PC-3 (cell line): Measurements from ENCODE around the gene ADGRD1. TPM values are rescaled to one million over a fixed set of nuclear protein-coding genes. Genes with fewer than 3 reads are reported as not detected.

Experiments used
- ATAC-seq: fragments of 200-7000 bp; cut with Tn5 transposase; 2 replicates; pipeline ENCODE4 v1.9.1; 2020; ENCODE audit warnings: mild to moderate bottlenecking, moderate library complexity
- BruUV-seq: library from RNA; stranded (reverse); fragments of 400-500 nt; replicated peaks from 2 replicates; lab custom pipeline; 2021; lab: Mats Ljungman, UMichigan
- CTCF ChIA-PET: fragments of 300-600 bp; sonication (Branson Sonifier 250); formaldehyde crosslinking; loops from one replicate; lab custom pipeline; 2022; ENCODE audit warnings: antibody characterized with exemption; lab: Charles Lee
- POLR2A ChIA-PET: fragments of 300-600 bp; sonication (Branson Sonifier 250); formaldehyde crosslinking; loops from one replicate; lab custom pipeline; 2022; ENCODE audit warnings: antibody characterized with exemption; ENCODE audit not compliant: unreplicated experiment; lab: Charles Lee
- DNase-seq: peaks from one replicate; pipeline ENCODE4 v3.0.0-alpha.2; 2015
- H2AFZ ChIP-seq: fragments of 300-600 bp; sonication (generic); 2 replicates; pipeline ENCODE4 v1.6.0; 2016; ENCODE audit warnings: antibody characterized with exemption, low read length
- H3F3A ChIP-seq: fragments of 300-600 bp; sonication (generic); one replicate; pipeline ENCODE4 v1.6.0; 2017; ENCODE audit warnings: antibody characterized with exemption, low read length, control low read depth, mild to moderate bottlenecking; ENCODE audit not compliant: unreplicated experiment
- H3K27ac ChIP-seq: fragments of 300-600 bp; sonication (generic); 2 replicates; pipeline ENCODE4 v1.5.1; 2016; ENCODE audit warnings: mild to moderate bottlenecking, low read length
- H3K27me3 ChIP-seq: fragments of 300-600 bp; sonication (generic); 2 replicates; pipeline ENCODE4 v1.6.1; 2016; ENCODE audit warnings: low read length, mixed read lengths
- H3K36me3 ChIP-seq: fragments of 300-600 bp; sonication (generic); 2 replicates; pipeline ENCODE4 v1.6.1; 2016; ENCODE audit warnings: low read depth, mixed run types, low read length, mixed read lengths
- H3K4me1 ChIP-seq: fragments of 300-600 bp; sonication (generic); 2 replicates; pipeline ENCODE4 v1.5.1; 2016; ENCODE audit warnings: low read length; ENCODE audit not compliant: insufficient read depth
- H3K4me2 ChIP-seq: fragments of 300-600 bp; sonication (generic); 2 replicates; pipeline ENCODE4 v1.6.0; 2016; ENCODE audit warnings: low read length
- H3K4me3 ChIP-seq: fragments of 300-600 bp; sonication (generic); 2 replicates; pipeline ENCODE4 v1.5.1; 2016; ENCODE audit warnings: mild to moderate bottlenecking, low read length, mixed read lengths
- H3K79me2 ChIP-seq: fragments of 300-600 bp; sonication (generic); 2 replicates; pipeline ENCODE4 v1.6.1; 2017; ENCODE audit warnings: low read length, mixed read lengths
- H3K9ac ChIP-seq: fragments of 300-600 bp; sonication (generic); 2 replicates; pipeline ENCODE4 v1.6.0; 2016; ENCODE audit warnings: mild to moderate bottlenecking, low read length
- H3K9me2 ChIP-seq: fragments of 300-600 bp; sonication (generic); replicated peaks from 2 replicates; pipeline ENCODE4 v1.6.1; 2016; ENCODE audit warnings: mixed run types, low read length, mixed read lengths
- H3K9me3 ChIP-seq: fragments of 300-600 bp; sonication (generic); 2 replicates; pipeline ENCODE4 v1.6.1; 2016; ENCODE audit warnings: low read length, mixed read lengths
- H4K20me1 ChIP-seq: fragments of 300-600 bp; sonication (generic); 2 replicates; pipeline ENCODE4 v1.6.1; 2016; ENCODE audit warnings: low read length, mixed read lengths
- EZH2 ChIP-seq: fragments of 300-600 bp; sonication (generic); IDR thresholded peaks from one replicate; pipeline ENCODE4 v1.6.1; 2017; ENCODE audit warnings: antibody characterized with exemption, mild to moderate bottlenecking, low read length; ENCODE audit not compliant: unreplicated experiment
- EZH2phosphoT487 ChIP-seq: fragments of 300-600 bp; sonication (generic); IDR thresholded peaks from 2 replicates; pipeline ENCODE4 v1.6.1; 2018; ENCODE audit warnings: mild to moderate bottlenecking, antibody characterized with exemption, low read length, borderline replicate concordance
- intact Hi-C: fragments of 100-400 bp; cut with micrococcal nuclease; formaldehyde crosslinking; loops from 2 replicates; pipeline ENCODE4 v1.9.0; 2023
- total RNA-seq: library from RNA; depleted of rRNA; stranded (reverse); fragments of >200 nt; gene quantifications from 2 replicates; pipeline ENCODE4 v1.2.3, GENCODE V29; 2014
- TF ChIP-seq, protein P1 (sequence below): fragments of 300-600 bp; sonication (generic); conservative IDR thresholded peaks from 2 replicates; pipeline ENCODE4 v1.5.1; 2017; ENCODE audit warnings: antibody characterized with exemption, low read depth, mild to moderate bottlenecking, low read length

ADGRD1 gene
- total RNA-seq, 1 experiment from 2014 or later: 0.18 TPM

- H3K4me3 ChIP-seq: no peak overlapping the region
- H3K9ac ChIP-seq: no peak overlapping the region
- no peak overlapping the region for H3K27ac ChIP-seq
- no peaks in the 10 kb centered on the region for H3K9me2 ChIP-seq
- POLR2A ChIA-PET: no interaction called here
- CTCF ChIA-PET: no interaction called here
- H3K27me3 ChIP-seq: peaks cover 62% of the 10 kb centered on the region
- no peaks in the 10 kb centered on the region for H4K20me1 ChIP-seq
- BruUV-seq: no TSS peak
- intact Hi-C loops: no loop called here
- H3K36me3 ChIP-seq: no peaks in the 10 kb centered on the region
- H2AFZ ChIP-seq: no peak overlapping the region
- ATAC-seq: no peak
- no peak for DNase-seq
- TF ChIP-seq EZH2: no peak
- H3K79me2 ChIP-seq: no peaks in the 10 kb centered on the region
- H3F3A ChIP-seq: no peaks in the 10 kb centered on the region
- no peaks in the 10 kb centered on the region for H3K9me3 ChIP-seq
- H3K4me2 ChIP-seq: no peak overlapping the region
- peaks cover 11% of the 10 kb centered on the region for H3K4me1 ChIP-seq
Observed at GRCh38 chr12:131139363-131140068, 185.8 kb downstream of the ADGRD1 start.

DNA sequence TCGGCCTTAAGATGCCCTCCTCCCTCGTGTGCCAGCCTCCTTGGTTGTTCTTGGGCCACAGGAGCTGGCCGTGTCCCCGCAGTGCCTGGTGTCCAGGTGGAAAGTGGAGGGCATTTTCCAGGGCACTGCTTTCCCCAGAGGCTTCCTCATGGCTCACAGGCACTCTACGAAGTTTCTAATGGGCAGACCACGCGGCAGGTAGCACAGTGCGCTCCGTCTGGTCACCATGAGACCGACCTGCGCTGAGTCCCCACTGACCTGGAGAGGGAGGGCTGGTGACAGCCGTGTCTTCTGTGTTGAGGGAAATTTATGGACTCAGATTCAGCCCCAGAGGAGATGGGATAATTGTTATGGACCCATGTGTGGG, 186.3 kb downstream of the ADGRD1 start:
- Histone ChIP-seq H3K27me3 (peaks cover 62% of the 10 kb centered on the region), H3K4me2 (no peak overlapping the region), H4K20me1 (no peaks in the 10 kb centered on the region), H3K4me3 (no peak overlapping the region), H3F3A (no peaks in the 10 kb centered on the region), H2AFZ (no peak overlapping the region), H3K4me1 (peaks cover 11% of the 10 kb centered on the region), H3K9me3 (no peaks in the 10 kb centered on the region), H3K9ac (no peak overlapping the region), H3K9me2 (no peaks in the 10 kb centered on the region), H3K27ac (no peak overlapping the region), H3K79me2 (no peaks in the 10 kb centered on the region), H3K36me3 (no peaks in the 10 kb centered on the region)
- no TSS peak for BruUV-seq
- DNase-seq (no peak), ATAC-seq (no peak)
- ChIA-PET POLR2A (no interaction called here), CTCF (no interaction called here)
- TF ChIP-seq, protein P1, sequence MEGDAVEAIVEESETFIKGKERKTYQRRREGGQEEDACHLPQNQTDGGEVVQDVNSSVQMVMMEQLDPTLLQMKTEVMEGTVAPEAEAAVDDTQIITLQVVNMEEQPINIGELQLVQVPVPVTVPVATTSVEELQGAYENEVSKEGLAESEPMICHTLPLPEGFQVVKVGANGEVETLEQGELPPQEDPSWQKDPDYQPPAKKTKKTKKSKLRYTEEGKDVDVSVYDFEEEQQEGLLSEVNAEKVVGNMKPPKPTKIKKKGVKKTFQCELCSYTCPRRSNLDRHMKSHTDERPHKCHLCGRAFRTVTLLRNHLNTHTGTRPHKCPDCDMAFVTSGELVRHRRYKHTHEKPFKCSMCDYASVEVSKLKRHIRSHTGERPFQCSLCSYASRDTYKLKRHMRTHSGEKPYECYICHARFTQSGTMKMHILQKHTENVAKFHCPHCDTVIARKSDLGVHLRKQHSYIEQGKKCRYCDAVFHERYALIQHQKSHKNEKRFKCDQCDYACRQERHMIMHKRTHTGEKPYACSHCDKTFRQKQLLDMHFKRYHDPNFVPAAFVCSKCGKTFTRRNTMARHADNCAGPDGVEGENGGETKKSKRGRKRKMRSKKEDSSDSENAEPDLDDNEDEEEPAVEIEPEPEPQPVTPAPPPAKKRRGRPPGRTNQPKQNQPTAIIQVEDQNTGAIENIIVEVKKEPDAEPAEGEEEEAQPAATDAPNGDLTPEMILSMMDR: no peak
- TF ChIP-seq EZH2phosphoT487 (no peak), EZH2 (no peak)
- intact Hi-C loops: no loop called here

DNA sequence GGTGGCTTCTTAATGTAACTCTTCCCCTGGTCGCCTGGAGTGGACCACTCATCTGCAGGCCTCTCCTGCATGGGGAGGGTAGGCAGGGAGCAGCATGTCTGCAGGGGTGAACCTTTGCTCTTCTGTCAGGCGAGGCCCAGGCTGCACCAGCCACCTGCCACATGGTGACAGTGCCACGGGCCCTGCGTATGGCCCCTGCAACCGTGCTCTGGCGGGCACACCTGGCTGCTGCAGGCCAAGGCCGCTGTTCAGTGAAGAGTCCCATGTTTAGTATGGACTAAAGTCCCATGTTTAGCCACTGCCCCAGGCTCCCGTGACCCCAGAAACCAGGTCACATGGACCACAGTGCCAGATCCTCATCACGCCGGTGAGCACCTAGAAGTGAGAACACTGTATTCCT, 187.0 kb downstream of the ADGRD1 start:
- ChIA-PET POLR2A (no interaction called here), CTCF (no interaction called here)
- TF ChIP-seq EZH2phosphoT487: no peak
- TF ChIP-seq EZH2: no peak
- TF ChIP-seq, protein P1: no peak
- ATAC-seq (no peak), DNase-seq (no peak)
- no TSS peak for BruUV-seq
- no peaks in the 10 kb centered on the region for H4K20me1 ChIP-seq
- H3K4me2 ChIP-seq: no peak overlapping the region
- H3K4me1 ChIP-seq: peaks cover 11% of the 10 kb centered on the region
- H3K9me2 ChIP-seq: no peaks in the 10 kb centered on the region
- no peaks in the 10 kb centered on the region for H3F3A ChIP-seq
- peaks cover 61% of the 10 kb centered on the region for H3K27me3 ChIP-seq
- H3K9me3 ChIP-seq: no peaks in the 10 kb centered on the region
- H3K9ac ChIP-seq: no peak overlapping the region
- H2AFZ ChIP-seq: no peak overlapping the region
- intact Hi-C loops: no loop called here
- no peak overlapping the region for H3K27ac ChIP-seq
- no peaks in the 10 kb centered on the region for H3K79me2 ChIP-seq
- H3K4me3 ChIP-seq: no peak overlapping the region
- H3K36me3 ChIP-seq: no peaks in the 10 kb centered on the region
